NCI-H146 treated with DMSO at 0.1 percent for 48 hours (cell line): ENCODE measurements around the gene USP49.
"Not testable (repeated sequence)": the region's sequence is repeated elsewhere in the genome, so short reads cannot be mapped to it uniquely, and the experiment has no call there.

Experiments used
- DNase-seq: peaks from one replicate; lab custom pipeline; 2025; ENCODE audit not compliant: unreplicated experiment; lab: John Stamatoyannopoulos, UW

The USP49 gene

DNA sequence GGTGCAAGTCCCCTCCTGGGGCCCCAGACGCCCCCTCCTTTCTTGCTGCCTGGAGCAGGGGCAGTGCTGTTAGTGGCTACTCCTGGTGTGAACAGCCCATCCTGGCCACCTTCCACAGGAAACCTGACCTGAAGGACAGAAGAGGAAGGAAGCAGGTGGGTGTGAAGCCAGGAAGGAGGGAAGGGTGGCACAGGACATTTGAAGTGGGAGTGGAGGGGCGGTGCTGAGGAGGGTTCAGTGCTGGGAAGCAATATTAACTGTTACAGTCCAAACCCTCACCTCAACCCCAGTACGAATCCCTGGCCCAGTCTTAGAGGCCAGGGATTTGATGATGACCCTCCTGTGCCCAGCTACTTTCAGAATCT, 113.8 kb downstream of the USP49 start:
- DNase-seq: no peak

DNA sequence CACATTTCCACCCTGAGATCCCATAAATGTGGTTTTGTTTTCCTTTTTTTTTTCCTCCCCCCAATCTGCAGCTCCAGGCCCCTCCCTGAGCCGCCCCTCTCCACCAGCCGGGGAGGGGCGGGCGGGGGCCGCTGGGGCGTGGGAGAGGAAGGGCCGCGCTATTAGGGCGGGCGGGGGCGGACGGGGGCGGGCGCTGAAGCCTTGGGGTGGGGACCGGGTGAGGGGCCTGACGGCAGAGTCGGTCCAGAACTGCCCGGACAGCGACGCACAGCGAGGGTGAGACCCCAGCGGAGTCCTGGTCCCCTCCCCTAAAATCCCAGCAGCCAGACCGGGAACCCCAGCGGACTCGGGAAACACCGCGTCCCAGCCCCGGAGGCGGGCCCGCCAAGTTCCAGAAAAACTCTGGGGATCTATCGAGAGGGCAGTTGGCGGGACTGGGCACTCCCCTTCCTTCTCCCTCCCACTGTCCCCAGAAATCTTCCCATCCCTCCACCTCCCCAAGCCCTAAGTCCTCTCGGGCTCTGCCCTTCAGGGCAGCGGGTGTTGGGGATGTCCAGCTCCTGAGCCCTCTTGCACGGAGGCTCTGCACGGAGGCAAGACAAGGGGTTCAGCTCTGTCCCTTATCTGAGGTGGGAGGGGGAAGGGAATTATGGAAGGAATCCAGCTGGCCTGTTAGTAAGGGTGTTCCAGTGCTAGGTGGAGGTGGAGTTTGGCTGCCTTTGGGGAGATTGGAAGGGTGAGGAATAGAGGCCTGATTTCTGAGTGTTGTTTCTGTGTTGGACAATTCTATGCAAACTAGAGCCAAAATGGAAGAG, 114.4 kb downstream of the USP49 start, which contains the start of gene PRICKLE4:
TSS of gene PRICKLE4 (plus strand) at position 232 of the 815 bp plus-strand sequence. CDS start 2,692 bp downstream, outside the sequence.
- DNase-seq: peak; percentile 16

DNA sequence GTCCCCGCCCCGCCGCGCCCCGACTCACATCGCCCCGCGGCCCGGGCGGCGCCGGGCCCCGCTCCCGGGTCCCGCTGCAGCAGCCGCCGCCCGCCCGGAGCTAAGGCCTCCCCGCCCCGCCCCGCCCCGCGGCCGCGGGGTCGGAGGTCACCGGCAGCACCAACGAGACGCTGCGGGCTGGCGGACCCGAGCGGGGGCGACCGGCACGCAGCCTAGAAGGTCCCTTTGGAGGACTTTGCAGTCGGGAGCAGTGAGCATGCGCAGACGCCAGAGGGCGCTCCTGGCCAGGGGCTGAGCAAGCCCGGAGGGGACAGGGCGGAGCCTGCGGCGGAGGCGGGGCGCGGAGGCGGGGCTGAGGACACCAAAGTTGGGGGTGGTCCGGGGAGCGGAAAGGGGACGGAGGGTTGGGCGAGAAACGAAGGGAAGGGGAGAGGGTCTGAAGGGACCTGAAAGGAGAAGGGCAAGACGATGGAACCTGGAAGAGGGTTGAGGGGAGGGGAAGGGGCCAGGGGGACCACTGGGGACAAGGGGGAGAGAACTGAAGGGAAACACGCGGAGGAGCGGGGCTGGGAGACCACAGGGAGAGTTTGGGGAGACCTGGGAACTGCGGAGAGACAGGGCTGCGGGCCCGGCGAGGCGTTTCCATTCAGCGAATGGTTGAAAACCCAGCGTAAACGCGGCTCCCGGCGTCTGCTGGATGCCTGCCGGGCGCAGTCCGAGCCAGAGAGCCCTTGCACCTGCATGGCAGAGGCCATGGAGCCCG, 115.2 kb downstream of the USP49 start, which contains the start of gene FRS3:
TSS of gene FRS3 (minus strand) at position 113 of the 763 bp plus-strand sequence. CDS start 2,913 bp downstream, outside the sequence.
- peak; percentile 94 for DNase-seq

DNA sequence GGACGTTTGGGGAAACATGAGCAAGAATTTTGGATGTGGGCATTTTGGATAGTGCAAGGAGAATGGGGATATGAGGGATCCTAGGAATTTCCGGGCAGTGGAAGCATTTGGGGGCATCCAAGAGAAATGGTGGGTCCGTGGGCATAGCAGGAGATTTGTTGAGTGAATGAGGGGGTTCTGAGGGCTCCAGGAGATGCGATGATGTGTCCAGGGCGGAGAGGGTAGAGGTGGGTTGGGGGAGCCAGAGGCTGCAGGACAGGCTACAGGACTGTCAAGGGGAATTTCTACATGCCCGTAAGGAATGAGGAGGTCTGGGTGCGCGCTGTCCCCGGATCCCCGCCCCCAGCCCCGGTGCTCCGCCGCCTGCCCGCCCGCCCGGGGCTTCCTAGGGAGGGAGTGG, 115.8 kb downstream of the USP49 start:
- no peak for DNase-seq

- DNase-seq: no peak
Measured at GRCh38 chr6:41778895-41779294, 116.3 kb downstream of the USP49 start.

DNA sequence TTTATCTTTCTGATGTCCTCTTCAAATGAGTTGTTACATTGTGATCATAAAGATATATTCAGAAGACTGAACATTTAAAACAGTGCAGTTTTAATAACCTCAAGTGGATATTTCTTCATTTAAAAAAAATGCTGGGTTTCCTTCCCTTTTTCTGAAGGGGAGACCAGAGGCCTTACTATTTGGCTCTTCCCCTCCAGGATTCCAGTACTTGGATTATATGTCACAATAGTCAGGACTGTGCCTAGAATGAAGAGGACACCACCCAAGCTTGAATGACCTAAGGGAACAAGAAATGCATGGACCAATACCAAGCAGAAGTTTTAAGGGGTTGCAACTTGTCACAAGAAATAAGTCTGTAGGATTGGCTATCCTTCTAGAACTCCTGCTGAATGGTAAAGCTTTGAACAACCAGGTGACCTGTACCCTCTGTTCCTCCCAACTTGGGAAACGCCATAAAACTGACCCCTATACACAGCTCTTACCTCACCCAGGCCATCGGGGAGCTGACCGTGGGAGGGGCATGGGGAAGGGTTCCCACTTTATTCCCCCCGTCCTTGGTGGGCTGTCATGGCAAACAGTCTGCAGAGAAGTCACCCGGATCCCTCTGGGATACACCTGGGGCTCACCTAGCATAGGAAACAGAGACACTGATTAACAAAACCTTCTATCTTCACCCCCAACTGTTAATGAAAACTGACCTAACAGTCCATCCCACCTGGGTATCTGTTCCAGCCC, 117.5 kb downstream of the USP49 start:
- no peak for DNase-seq

DNA sequence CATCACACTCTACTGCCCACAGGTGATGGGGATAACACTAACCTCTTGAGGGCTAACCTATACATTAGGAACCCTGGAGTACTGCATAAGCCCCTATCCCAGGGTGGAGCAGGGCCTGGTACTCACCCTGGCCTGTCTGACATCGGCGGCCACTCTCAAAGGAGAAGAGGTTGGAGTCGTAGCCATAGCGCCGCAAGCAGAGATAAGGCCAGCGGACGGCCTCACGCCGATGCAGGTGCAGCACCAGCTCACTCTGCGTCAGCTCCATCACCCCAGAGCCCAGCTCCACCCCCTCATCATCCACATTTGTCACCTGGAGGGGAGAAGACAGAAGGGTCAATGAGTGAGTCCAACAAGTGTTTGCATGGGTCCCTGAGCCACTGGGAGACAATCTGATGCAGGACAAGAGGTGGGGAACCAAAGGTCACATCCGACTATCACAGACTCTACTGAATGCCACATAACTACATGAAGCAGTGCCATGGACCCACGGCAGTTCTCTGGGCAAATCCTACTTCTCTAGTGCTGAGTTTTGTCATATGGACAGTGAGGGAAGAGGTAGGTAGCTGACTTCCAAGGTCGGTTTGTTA, 119.8 kb downstream of the USP49 start:
- no peak for DNase-seq

GRCh38 chr6:41774841-41775240, 120.3 kb downstream of the USP49 start:
- DNase-seq: no peak

- no peak for DNase-seq
Measured at GRCh38 chr6:41771058-41771983, 123.9 kb downstream of the USP49 start.

GRCh38 chr6:41770381-41771057, 124.7 kb downstream of the USP49 start:
- DNase-seq: no peak

DNA sequence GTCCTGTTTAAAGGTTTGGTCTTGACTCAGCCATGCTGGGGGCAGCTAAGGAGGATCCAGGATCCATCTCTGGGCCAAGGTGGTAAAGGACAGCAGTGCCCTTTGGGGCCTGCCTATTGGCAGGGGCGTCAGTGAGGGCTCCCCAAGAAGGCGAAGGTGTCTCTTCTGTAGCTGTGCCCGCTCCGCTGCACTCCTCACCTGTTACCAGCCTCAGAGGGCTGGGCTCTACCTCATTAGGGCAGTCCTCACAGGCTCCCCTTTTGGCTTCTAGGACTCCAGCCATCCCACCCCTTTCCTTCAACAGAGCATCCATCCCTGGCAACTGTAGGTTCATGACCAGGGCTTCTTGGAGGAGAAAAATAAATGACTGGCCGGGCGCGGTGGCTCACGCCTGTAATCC, 125.8 kb downstream of the USP49 start:
- no peak for DNase-seq

- DNase-seq: no peak
Measured at GRCh38 chr6:41768545-41769308, 126.4 kb downstream of the USP49 start.

DNA sequence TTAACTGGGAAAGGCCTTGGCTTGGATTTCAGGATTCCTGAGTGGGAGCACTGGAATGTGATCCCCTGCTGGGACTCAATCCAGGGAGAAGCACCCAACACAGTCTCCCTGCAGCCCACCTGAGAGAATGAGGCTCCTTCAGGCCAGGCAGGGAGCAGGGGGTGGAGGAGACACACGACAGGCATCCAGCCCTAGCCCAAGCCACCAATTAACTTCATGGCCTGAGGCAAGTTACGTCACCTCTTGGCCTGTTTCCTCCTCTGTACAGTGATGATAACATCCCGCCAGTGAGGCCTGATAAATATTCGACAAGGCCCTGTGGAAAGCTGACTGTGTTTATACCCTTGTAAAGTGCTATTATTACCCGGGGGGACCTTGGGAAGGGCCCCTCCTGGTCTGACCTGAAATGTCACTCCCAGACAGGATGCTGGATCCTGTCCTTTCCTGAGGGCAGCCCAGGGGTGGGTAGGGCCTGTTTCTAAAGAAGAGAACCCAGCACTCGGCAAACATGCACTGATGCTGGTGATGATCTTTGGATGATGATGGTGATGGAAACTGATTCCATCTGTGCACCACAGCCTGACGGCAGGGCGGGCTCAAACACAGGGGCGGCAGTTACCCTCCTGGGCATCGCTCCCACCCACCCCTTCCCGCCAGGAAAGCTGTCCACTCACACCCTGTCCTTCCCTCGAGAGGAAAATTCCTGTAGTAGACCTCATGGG, 127.9 kb downstream of the USP49 start:
- DNase-seq: peak; percentile 82

DNA sequence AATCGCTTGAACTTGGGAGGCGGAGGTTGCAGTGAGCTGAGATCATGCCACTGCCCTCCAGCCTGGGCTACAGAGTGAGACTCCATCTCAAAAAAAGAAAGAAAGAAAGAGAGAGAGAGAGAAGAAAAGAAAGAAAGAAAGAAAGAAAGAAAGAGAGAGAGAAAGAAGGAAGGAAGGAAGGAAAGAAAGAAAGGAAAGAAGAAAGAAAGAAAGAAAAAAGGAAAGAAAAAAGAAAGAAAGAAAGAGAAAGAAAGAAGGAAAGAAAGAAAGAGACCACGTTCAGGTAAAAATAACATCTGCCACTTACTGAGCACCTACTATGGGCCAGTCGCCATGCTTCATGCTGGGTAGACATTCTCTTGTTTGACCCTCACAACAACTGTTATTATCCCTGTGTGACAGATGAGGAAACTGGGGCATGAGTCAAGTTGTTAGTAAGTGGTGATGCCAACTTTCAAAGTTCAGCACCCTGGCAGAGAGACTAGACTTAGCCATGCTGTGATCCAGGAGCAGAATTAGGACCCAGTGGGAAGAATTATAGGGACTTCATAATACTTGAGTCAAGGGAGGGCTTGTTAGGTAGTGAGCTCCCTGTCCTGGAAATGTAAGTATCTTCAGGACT, 129.0 kb downstream of the USP49 start:
- DNase-seq: not testable (repeated sequence)

- DNase-seq: no peak
Measured at GRCh38 chr6:41763470-41763869, 131.7 kb downstream of the USP49 start.

DNA sequence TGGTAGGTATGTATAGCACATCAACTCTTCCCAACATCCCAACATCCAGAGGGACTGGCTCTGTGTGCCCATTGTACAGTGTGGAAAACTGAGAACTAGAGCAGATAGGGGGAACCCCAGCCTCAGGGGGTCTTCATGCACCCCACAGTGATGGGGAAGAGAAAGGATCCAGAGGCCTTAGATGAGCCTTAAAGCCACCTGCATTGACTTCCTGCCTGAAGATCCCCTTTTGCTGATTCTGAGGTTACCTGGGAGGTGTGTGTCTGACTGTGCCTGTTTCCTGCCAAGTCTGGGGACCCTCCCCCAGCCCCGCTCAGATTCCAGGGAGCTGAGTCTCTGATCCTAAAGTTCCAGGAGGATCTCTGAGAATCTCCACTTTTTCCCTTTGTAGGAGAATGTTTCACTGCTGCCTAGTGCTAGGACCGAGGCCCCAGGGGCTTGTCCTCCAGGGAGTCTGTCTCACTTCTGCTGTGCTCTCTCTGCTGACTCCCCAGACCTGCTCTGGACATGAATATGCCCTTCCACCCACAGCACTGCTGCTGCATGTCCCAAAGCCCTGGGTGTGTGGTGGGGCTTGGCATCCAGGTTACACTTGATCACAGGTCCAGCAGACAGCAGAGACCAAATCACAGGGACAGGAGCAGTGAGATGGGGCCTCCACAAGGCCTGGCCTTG, 135.1 kb downstream of the USP49 start:
- DNase-seq: no peak
